GM19023 (cell line): ENCODE measurements around the gene MOB2.

Source experiments
- ATAC-seq: cut with Tn5 transposase; IDR thresholded peaks from one replicate; pipeline ENCODE4 v1.9.1; 2021; ENCODE audit warnings: mild to moderate bottlenecking, moderate library complexity; ENCODE audit not compliant: unreplicated experiment

The MOB2 gene

DNA sequence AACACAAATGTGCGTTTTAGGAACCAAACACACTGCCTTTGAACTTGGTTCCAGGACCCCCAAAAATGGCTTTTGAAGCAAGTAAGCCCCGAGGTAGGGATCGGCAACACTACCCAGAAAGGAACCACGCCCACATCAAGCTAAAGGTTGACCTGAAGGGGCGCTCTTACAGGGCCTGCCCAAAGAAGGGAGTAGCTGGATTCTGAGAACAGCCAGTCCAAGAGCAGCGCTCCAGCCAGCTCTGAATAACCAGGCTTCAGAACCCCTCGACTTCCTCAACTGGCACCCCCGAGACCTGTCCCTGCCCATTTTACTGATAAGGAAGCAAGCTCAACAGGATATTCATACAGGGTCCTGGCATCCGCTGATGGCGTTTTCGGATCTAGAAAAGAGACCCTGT, 18.9 kb upstream of the MOB2 start:
- no peak for ATAC-seq

GRCh38 chr11:1504581-1505290, 18.2 kb upstream of the MOB2 start:
- ATAC-seq, result no peak

DNA sequence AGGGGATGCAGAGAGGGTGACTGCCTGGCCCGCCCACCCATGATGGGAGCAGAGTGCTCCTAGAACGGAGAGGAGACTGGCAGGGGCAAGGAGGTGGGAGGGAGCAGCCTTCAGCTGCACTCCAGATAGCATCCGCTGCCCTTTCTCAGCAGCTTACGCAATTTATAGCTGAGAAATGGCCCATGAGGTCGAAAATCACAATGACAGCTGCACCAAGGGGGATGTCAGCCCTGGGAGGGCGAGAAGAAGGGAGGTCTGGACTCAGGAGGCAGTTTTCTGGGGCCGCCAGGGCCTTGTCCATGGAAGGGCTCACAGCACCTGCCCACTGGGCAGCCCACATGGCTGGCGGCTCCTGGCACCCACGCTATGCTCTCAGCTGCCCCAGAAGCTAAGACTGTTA, 17.6 kb upstream of the MOB2 start:
- ATAC-seq, result no peak

DNA sequence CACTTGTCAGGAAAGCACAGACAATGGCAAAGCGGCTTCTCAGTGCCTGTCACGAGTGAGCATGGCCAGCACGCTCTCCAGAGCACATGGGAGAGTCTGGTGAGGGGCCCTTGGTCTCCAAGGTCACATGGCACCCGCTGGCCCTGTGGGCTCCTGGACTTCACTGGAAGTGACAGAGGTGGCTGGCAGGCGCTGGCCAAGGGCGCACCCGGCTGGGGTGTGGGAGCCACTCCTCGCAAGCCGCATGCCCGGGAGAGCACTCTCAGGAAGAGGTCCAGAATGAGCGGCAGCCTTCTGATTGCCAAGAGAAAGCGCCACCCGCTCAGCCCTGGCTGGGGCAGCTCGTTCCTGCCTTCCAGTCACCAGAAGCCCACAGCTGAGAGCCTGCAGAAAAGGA, 17.1 kb upstream of the MOB2 start:
- no peak for ATAC-seq

DNA sequence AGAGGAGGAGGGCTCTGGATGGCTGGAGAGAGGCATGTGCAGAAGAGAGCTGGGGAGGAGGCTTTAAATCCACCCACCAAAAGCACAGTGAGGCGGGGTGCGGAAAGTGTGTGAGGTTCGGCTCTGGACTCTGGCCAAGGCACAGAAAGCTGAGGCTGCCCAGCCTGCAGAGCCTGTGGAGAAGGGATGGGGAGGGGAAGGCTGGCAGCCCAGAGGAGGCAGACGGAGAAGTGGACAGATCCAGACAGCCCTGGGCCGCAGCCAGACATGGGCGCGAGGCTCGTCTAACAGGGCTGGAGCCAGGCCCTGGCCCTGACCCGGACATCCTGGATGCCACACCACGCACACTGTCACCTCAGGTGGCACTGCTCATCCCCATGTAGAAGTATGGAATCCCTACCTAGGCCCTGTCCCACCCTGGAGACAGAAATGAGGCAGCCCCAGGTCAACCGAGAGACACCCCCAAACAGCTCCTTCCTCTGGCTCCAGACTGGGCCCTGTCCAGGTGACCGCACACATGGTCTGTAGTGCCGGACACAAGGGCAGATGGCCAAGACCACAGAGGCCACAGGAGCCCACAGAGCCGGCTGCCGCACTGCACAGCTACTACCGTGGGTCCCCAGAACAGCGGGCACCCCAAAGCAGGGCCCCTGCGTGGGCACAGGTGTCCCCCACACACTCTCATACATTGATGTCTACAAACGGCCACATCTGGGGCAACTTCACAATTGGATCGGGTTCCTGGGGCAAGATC, 16.6 kb upstream of the MOB2 start:
- no peak for ATAC-seq

GRCh38 chr11:1502168-1502953, 15.8 kb upstream of the MOB2 start:
- no peak for ATAC-seq

DNA sequence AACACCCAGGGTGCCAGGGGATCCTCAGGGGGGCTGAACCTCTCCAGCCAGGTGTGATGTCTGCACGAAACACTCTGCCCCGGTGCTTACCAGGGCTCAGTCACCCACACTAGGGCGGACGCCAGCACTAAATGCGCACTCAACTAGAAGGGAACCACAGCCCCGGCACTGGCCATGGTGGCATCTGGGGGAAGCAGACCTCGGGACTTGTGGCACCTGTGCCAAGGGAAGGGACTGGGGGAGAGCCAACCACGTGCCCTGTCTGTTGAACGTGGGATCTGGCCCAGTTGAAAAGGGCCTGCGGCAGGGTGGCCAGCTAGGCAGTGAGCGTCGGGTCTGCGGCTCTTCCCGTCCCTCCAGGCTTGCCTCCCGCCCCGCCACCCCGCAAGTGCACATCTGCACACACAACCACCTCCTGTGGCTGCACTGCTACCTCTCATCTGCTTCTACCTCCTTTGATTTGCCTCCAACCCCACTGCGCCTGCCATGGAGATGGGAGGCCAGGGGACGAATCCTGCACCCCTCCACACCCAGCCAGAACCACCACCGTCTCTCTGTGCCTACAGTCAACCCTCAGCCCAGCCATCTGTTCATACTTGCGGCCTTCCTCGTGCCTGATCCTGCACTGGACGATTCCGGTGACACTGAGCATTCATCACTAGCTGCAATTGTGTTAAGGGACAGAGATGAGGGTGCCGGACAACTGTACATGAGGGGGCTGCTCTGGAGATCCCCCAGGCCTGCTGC, 15.0 kb upstream of the MOB2 start:
- ATAC-seq, result no peak

DNA sequence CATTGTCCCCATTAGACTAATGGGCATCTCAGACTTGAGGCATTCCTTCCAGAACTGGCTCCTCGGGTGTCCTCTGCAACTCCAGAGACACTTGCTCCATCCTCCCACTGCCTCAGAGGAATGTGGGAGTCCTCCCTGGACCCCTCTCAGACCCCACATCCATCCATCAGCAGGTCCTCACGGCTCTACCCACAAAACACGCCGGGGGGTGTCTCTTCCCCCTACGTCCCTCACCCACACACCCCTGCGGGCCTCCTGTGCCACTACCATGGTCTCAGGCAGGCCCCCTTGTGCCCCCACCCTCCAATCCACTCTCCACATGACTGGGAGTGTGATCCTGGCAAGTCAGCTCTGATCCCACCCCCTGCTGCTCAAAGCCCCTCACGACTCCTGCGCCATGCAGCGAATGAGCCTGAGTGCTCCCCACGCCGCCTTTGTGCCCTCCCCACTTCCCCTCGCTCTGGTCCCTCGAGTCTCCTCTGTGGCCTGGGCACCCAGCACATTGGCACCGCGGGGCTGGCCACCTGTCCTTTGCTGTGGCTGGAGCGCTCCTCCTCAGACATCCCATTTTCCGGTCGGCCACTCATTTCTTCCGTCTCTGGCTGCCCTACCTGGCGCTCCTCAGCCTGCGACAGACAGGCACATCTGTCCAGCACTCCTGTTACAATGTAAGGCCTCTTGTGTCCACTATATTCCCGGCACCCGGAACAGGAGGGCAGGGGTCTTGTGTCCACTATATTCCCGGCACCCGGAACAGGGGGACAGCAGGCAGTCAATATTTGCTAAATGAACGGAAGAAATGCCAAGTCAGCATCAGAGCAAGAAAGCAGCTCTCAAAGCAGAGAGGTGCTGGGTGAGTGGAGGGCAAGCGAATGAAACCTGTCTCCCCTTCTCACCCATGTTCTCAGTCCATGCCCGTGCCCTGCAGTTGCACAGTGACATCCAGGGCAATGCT, 14.2 kb upstream of the MOB2 start:
- no peak for ATAC-seq

DNA sequence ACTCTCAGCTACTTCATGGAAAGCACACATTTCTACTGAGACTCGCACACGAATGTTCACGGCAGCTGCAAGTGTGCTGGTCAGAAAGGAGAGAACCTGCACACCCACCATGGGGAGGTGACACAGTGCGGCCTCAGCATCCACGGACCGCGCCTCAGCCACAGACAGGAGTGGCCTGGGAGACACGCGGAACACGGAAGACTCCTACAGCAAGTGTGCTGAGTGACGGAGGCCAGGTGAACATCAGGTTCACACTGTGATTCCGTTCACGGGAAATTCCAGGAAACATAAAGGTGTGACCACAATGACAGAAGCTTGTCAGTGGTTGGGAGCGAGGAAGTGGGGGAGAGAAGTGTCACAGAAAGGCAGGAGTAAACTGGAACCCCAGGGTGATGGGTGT, 13.3 kb upstream of the MOB2 start:
- ATAC-seq, result no peak

- ATAC-seq, result no peak
Observed at GRCh38 chr11:1499261-1499890, 12.8 kb upstream of the MOB2 start.

DNA sequence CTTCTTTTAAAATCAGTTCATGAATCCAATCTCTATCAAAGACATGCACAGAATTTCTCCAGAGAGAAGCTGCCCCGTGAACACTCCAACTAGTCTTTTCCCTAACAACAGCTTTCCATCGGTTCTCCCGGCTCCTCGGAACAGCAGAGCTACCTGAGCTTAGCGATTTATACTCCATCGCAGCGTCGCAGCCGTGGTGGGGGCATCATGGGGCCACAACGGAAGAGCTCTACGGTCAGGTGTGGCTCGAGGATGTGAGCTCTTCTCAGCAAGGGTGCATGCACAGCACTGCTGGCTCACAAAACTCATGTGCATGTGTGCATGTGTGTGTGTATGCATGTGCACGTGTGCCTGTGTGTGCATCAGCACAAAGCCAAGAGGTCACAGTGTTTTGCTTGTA, 11.7 kb upstream of the MOB2 start:
- no peak for ATAC-seq

- ATAC-seq, result no peak
Observed at GRCh38 chr11:1497600-1497999, 11.0 kb upstream of the MOB2 start.

DNA sequence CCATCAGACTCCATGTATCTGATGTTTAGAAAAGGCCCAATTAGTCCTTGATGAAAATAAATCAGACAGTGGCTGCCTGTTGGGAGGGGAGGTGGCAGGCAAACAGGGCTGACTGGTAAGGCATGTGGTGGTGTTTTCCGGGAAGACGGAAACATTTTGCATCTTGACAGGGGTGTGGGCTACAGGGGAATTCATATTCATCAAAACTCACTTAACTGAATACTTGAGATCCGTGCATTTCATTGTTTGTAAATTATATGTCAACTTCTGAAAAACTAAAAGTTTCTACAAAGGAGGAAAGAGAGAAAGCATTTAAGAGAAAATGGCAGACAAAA, 10.1 kb upstream of the MOB2 start:
- no peak for ATAC-seq

- ATAC-seq, result no peak
Observed at GRCh38 chr11:1496091-1496760, 9.6 kb upstream of the MOB2 start.

DNA sequence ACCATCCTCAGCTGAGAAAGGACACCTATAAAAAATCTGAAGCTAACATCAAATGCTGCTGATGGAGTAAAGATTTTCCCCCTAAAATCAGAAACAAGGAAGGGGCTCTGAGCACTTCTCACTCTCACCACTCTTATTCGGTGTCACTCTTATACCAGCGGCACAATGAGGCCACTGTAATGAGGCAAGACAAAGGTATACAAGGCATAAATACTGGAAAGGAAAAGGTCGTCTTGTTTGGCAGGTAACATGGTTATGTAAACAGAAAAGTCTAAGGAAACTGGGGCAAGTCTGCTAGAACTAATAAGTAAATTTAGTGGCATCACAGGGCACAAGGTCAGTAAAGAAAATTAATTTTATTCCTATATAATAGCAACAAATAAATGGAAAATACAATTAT, 8.1 kb upstream of the MOB2 start:
- no peak for ATAC-seq

GRCh38 chr11:1493650-1494244, 7.2 kb upstream of the MOB2 start:
- ATAC-seq, result no peak

DNA sequence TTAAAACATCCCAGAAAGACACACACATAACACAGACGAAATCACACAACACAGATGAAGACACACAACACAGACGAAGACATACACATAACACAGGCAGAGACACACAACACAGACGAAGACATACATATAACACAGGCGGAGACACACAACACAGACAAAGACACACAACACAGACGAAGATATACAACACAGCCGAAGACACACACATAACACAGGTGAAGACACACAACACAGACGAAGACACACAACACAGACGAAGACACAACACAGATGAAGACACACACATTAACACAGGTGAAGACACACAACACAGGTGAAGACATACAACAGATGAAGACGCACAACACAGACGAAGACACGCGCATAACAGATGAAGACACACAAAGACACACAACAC, 4.8 kb upstream of the MOB2 start:
- no peak for ATAC-seq

DNA sequence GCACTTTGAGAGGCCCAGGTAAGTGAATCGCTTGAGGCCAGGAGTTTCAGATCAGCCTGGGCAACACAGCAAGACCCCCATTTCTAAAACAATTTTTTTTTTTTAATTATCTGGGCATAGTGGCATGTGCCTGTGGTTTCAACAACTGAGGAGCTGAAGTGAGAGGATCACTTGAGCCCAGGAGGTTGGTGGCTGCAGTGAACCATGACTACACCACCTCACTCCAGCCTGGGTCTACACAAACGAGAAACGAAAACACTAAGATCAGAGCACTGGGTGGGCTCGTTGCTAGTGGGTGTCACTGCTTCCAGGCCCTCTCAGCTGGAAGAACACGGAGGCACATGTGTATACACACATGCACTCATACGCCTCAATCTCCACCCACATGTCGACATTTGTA, 4.1 kb upstream of the MOB2 start:
- ATAC-seq, result no peak
